ENCODE results near the gene BCAT1.

DNA sequence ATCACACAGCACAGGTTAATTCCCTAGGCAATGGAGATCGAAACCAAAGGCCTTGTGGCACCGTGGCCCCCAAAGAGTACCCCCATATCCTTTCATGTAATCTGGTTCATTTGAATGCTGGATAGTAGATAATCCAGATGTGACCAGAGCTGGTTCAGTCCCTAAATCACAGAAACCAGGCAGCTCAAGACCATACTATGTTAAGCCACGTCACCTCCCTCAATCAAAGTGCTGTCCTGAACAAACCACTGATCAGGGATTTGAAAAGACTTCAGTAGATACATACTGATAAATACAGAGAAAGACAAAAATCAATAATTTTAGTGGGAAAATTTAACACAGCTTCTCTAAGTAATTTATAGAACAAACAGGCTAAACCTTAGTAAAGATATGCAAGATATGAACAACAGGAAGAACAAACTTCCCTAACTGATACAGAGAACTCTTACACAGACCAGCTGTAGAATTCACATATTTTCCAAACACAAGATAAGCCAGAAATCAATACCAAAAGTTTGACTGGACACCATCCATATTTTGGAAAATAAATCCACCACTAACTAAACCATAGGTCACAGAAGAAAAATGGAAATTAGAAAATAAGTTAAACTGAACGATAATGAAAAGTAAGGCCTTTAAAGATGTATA is 67.1 kb downstream of the BCAT1 start:
- TF ChIP-seq, protein P1, sequence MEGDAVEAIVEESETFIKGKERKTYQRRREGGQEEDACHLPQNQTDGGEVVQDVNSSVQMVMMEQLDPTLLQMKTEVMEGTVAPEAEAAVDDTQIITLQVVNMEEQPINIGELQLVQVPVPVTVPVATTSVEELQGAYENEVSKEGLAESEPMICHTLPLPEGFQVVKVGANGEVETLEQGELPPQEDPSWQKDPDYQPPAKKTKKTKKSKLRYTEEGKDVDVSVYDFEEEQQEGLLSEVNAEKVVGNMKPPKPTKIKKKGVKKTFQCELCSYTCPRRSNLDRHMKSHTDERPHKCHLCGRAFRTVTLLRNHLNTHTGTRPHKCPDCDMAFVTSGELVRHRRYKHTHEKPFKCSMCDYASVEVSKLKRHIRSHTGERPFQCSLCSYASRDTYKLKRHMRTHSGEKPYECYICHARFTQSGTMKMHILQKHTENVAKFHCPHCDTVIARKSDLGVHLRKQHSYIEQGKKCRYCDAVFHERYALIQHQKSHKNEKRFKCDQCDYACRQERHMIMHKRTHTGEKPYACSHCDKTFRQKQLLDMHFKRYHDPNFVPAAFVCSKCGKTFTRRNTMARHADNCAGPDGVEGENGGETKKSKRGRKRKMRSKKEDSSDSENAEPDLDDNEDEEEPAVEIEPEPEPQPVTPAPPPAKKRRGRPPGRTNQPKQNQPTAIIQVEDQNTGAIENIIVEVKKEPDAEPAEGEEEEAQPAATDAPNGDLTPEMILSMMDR (IDR thresholded peaks at IDR 0.05): peak; percentile 8; the same call in 1 of the 2 replicates
- TF ChIP-seq POLR2AphosphoS5 (IDR thresholded peaks at IDR 0.05; ENCODE audit: low read depth, low read length) (no peak), TCF7L2 (IDR thresholded peaks at IDR 0.05; ENCODE audit: low read depth, low read length) (no peak)
